ENCODE measurements around the gene CGNL1.

Gene CGNL1

DNA sequence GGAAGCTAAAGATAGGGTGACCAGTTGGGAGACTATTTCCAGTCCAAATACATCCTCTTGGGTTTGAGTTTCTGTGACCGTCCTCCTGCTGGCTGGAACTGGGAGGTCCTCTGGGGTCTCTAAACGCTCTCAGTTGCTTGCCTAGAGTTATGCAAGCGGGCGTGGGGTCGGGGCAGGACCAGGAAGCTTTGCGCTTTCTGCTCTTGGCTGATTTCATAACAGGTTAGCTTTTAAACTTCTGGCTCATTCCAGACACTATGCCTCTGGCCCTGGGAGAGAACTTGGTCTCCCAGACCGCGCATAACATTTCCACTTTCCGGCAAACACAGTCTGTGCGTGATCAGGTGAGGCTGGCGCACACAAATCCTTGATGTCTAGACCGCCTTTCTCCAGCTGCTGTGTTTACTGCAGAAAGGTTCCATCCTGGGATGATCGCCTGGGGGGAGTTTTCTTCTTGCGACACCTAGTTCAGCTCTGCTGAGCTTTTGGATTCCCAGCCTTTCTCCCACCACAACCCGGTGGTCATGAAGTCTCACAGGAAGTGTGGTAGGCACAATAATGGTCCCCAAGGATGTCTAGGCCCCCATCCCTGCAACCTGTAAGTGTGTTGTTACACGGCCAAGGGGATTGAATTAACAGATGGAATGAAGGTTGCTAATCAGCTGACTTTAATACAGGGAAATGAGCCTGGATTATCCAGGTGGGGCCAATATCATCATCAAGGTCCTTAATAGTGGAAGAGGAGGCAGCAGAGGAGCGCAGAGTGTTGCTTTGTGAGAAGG lies 23.6 kb upstream of the CGNL1 start:
- no peak for DNase-seq

DNA sequence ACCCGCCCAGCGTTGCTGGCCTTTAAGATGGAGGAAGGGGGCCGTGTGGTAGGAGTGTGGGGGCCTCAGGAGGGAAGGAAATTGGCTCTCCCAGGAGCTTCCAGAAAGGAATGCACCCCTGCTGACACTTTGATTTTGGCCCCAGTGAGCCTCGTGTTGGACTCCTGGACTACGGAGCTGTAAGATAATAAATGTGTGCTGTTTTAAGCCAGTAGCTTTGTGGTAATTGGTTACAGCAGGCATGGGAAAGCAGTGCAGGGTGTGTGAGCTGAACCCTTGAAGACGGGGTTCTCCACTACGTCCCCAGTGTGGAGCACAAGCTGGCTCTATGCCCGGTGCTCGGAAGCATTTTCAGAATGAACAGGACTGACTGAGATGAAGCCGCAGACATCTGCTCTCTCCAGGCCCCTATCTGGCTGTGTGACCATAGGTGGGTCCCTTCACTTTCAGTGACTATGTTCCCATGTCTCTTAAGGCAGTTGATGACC lies 22.9 kb upstream of the CGNL1 start:
- DNase-seq, result no peak

DNA sequence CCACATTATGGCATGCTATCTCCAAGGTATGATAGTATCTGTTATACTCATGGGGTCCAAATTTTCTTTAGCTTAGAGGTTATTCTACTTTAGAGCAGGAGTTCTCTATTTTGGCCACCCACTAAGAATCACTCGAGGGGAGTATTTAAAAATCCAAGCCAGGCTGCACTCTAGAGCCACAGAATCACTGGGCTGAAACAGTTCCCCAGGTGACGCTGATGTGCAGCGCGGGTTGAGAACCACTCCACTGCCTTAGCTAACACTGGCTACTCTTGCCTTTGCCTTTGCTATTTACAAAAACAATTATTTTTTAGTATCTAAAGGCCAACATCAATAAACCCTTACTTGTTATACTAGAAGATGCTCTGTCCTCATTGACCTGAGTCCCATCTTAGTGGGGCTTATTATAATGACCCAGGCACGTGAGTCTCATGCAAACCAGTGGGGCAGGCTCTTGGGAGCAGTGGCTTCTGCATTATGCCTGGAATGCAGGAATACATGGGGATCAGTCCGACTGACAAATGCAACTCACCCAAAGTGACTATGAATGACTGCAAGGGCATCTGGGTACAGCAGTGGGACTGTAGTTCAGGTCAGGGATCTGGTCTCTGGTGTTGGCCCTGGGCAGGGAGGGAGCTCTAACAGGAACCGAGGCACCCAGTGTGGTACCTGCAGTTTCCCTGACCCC lies 21.7 kb upstream of the CGNL1 start:
- no peak for DNase-seq

DNA sequence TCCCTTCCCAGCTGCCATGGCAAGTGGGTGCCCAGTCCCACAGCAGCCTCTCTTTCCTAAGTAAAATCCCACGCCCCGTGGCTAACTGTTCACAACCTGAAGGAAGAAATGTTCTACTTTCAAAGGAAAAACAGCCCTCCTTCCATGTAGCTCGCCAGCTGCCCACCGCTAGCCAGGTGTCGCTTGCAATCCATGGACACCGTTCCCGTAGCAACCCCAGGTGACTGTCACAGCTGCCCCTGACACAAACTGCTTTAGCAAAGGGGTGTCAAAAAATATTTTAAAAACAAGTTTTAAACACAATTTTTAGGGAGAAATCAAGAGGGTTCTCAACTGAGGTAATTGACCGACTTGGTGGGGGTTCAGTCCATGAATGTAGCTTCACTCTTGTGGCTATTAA lies 21.0 kb upstream of the CGNL1 start:
- DNase-seq, result no peak

DNA sequence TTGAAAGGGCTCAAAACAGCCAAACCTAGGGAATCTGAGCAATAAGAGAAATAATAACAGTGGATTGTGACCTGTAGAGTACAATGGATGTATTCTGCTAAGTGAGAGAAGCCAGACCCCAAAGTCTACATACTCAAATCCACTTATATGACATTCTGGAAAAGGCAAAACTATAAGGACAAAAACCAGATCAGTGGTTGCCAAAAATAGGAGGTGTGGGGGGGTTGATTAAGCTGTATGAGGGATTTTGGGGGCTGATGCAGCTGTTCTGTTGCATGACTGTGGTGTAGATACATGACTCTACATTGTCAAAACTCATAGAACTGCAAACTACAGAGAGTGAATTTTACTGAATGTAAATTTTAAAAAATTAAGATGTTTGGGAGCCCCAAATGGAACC lies 20.1 kb upstream of the CGNL1 start:
- DNase-seq, result no peak

DNA sequence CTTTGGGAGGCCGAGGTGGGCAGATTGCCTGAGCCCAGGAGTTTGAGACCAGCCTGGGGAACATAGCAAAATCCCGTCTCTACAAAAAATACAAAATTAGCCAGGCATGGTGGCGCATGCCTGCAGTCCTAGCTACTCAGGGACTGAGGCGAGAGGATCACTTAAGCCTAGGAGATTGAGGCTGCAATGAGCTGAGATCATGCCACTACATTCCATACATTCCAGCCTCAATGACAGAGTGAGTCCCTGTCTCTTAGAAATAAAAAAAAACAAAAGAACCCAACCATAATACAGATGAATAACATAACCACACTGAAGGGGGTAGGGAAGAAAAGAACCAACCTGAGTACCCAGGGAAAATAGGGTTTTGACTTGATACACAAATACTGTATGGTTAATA lies 19.7 kb upstream of the CGNL1 start:
- no peak for DNase-seq

DNA sequence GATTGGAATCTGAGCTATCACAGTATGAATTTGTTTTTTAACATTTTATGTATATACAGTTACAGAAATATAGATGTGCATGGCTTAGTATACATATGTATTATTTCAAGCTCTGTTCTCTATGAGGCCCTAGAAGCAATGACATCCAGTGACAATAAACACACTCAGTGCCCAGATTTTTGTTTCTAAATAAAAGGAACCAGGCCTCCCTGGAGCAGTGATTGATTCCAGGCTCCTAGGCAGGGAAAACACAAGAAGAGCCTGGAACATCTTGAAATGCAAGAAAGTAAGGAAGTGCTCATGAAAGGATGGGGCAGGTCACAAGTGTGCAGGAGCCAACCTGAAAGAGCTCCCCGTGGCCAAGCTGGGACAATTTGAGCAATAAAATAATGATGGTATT lies 18.5 kb upstream of the CGNL1 start:
- no peak for DNase-seq

DNA sequence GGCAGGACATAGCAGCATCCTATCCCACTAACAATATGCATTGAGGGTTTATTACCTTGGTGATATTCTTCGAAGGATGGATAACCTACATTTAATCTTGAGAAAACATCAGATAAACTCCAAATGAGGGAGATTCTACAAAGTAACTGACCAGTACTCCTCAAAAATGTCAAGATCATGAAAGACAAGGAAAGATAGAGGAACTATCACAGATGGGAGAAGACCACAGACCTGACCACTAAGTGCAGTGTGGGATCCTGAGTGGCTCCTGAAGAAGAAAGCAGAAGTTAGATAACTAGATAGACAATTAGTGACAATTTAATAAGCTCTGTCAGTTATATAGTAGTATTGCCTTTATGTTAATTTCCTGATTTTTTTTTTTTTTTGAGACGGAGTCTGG lies 17.7 kb upstream of the CGNL1 start:
- DNase-seq, result no peak

DNA sequence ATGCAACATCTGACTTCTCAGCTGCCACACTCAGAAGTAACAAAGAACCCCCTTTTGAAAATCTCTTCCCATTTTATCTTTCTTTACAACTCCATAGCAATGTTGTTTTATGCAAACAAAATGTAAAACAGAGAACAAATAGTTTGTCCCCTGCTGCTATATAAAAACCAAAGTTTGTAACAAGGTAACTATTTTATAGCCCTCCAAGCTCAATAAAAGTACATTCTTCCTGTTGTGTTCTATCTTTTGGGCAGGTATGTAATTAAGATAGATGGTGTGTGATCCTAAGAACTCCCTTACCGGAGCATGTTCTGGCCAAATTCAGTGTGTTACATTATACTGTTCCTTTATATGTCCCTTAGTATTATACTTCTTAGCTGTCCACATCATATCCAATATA lies 12.6 kb upstream of the CGNL1 start:
- no peak for DNase-seq

DNA sequence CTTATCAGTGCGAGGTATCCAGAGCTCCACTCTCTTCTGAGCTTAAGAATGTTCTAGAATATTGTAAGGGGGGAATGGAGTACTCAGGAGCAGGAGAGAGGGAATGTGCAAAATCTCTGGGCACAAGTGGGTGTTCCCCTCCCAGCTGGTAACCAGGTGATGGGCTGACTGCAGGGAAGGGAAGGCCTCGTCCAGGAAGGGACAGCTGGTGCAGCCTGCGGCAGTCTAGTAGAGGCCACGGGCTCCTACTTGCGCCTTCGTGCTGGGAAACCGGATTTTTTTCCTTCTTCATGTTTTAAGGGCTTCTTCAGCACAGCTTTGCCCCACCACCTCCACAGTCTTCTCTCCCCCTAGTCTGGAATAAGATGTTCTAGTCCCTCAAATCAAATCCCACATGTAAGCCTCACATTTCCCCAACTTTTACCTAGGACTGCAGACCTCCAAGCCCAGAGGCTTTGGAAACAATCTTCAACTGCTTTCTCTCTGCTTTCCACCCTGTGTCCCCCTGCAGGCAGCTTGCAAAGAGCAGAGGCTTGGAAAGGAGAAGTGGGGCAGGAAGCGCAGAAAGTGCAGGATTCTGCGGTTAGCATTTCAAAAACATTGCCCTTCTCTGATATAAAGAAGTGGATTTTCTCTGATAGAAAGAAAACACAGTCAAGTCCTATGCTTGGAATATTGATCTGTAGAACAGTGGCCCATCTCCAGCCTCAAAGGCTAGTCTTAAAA lies 11.9 kb upstream of the CGNL1 start:
- no peak for DNase-seq

DNA sequence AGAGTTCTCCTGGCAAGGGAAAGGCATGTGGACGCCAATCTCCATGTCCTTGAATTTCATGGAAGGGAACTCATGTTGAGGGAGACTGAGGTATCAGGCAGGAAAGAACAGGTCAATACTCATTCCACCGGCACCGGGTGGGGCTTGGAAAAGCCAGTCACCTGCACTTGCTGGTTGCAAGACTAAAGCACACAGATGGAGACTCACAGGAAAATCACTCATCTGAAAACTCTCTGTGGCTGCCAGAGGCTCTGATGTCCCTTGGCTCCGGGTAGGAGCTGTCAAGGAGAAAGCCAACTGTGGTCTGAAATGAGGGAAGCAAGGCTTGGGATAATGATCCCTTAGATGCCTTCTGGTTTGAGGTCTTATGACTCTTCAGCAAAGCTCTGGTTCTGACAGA lies 8.7 kb upstream of the CGNL1 start:
- peak; percentile 67 to 81 for DNase-seq

DNA sequence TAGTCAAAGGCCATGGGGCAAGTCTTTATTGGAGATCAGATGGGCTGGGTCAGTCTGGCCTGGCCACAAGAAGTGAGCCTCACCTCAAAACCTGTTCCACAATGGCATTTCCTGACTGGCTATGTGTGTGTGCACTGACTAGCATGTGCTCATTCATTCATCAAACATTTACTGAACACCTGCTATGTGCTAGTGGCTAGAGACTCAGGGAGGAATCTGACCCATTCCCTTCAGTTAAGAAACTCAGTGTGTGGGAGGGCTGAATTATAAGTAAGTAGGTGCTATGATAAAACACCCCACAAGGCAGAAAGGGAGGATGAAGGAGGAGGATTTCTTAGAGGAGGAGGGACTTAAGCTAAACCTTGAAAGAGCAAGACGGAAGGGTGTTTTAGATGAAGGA lies 5.4 kb upstream of the CGNL1 start:
- no peak for DNase-seq

DNA sequence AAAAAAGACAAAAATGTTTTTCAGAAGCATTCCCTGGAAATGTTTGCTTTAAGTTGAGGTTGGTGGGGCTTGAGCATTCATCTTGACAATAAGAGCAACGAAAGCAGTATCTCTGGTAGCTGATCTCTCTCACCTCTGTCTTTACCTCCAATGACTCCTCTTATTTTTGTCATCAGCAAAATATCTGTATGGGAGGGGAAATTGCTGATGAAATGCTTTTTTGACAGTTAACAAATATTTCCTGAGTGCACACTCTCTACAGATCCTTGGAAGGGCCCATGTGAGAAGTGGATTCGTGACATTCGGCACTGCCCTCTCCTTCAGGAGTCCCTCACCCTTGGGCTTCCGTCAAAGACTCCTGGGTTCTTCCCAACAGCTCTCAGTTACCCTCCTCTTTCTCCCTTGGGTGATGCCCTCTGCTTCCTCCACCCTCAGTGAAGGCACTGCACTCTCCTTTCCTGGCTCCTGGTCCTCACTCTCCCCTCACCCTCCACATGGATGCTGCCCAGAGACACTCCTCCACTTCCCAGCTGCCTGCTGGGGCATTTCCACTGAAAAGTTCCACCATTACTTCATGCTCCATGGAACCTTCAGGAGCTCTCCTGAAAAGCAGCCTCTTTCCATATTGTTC lies 2.9 kb upstream of the CGNL1 start:
- DNase-seq, result no peak

DNA sequence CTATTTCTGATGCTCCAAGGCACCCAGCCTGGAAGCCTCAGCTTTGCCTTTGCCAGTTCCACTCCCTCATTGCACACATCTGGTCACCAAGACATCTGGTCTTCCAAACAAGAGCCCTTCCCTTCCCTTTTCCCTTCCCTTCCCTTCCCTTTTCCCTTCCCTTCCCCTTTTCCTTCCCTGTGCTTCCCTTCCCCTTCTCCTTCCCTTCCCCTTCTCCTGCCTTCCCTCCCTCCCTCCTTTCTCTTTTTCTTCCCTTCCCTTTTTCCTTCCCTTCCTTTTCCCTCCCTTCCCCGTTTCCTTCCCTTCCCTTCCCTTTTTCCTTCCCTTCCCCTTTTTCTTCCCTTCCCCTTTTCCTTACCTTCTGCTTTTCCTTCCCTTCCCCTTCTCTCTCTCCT lies 2.4 kb upstream of the CGNL1 start:
- DNase-seq, result no peak

DNA sequence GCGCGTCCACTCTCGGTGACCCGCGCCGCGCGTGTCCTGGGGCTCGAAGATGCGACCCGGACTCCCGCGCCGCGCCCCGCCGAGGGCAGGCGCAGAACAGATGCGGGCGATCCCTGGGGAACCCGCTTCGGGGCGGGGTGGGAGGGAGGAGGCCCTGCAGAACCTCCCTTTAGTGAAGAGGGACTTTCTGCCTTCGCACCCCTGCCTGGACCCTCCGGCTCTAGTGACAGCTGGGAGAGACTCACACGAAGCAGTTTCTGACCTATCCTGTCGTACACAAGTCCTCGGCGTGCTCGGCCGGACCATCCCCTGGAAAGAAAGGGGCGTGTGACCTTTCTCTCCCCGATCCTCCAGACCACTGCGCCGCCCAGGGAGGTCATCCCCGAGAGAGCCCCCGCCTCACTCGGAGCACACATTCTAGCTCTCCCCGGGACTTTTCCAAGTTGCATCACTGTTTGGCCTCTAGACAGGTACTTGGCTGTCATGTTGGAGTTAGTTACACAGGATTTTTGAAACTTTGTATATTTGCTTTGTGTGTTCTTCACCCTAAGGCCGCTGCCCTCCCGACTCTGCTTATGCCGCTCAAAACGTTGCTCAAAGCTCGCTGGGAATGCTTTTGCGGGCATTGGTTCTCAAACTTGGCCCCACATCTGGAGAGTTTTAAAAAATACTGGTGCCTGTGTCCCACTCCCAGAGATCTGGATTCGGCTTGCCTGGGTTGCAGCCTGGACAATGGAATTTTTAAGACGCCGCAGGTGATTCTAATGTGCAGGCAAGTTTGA lies 582 bp downstream of the CGNL1 start:
- DNase-seq, result peak in 1 of 2 experiments; percentile 14

DNA sequence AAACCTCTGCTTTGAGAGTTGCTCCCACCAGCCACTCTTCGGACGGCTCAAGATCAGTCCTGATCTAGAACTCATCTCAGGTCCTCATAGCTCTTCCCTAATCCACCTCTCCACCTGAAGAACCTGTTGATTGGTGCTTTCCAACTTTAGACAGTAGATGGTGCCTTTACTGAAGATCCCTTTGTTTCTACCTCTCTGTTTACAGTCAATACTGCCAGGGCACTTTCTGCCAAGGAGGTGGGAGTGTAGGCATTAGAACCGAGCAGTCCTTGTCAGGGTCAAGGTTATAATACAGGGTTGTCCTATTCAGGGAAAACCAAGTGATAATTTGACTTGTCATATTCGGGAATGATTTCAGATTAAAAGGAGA lies 1.2 kb downstream of the CGNL1 start:
- DNase-seq, result no peak

DNA sequence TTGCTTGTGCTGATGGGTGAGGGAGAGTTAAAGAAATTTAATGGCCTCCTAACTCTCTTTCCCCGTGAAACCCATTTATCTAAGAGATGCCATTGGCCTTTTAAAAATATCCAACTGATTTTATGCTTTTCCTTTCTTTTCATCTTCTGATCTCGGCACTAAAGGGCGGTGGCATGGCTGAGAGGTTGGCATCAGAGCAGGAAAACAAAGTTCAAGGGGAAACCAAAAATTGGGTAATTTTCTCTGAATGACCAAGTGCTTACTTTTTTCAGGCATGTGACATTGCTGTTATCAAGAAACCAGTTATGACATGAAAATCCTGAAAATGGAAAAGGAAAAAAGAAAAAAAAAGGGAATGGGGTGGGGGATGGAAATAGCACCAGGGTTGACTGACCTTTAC lies 3.2 kb downstream of the CGNL1 start:
- no peak for DNase-seq

DNA sequence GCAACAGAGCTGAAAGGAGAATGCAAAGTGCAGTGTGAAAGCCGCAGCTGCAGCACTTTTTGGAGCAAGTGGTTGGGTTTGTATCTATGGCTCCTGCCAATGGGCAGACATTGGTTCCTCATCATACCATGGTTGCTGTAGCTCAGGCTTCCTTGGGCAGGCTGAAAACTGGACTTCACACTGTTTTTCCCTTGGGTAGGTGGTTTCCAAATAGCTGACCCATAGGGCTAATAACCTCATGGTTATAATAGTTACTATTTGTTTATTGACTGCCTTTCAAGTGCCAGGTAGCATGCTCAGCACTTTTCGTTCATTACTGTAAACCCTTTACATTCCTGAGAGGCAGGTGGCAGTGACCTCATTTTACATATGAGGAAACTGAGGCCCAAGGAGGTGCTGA lies 4.5 kb downstream of the CGNL1 start:
- no peak for DNase-seq

DNA sequence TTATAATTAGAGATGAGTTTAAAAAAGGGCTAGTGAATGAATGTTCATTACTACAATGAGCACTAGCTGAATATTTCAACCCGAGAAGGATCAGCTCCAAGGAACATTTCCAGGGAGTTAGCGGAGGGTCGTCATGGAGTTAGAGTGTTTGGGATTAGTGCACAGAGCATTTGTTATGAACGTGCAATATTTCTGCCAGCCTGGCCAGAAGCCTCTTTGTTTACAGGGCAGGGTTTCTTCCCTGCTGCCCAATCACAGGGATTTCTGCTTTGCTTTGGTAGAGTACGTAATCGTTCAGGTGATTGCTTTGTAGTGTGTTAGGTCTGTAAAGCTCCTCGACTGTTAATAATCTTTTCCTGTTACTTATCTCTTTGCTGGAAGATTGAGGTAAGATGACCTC lies 5.9 kb downstream of the CGNL1 start:
- no peak for DNase-seq

DNA sequence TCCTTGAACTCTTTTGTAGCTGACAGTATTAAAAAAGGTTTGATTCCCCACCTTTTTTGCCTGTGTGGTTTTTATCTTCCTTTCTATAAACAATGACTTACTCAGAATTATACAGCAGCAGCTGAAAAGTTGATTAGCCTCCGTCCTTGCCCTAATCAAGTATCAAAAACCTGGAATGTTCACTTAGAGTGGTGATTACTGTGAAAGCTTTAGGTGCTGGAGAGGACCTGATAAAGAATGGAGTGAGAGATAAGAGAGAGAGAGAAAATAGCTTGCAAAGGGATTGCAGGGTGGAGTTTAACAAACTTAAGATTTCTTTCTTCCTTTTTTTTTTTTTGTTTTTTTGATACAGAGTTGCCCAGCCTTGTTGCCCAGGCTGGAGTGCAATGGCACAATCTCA lies 6.7 kb downstream of the CGNL1 start:
- no peak for DNase-seq

DNA sequence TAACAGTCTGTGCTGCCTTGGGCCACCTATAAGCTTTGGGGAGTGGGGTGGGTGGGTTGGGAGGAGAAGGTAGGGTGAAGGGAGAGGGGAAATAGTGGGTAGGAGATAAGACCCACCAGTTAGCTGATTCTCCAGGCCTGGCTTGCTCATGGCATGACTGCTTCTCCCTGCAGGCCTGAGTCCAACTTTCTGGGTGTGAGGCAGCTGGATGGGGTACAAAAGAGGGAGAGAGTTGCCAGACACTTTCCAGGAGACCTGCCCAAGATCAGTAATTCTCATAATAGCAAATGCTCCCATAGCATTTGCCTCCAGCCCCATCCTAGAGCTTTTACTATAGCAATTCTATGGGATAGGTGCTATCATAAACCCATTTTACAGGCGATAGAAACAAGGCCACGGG lies 7.7 kb downstream of the CGNL1 start:
- peak; percentile 26 to 53 for DNase-seq

DNA sequence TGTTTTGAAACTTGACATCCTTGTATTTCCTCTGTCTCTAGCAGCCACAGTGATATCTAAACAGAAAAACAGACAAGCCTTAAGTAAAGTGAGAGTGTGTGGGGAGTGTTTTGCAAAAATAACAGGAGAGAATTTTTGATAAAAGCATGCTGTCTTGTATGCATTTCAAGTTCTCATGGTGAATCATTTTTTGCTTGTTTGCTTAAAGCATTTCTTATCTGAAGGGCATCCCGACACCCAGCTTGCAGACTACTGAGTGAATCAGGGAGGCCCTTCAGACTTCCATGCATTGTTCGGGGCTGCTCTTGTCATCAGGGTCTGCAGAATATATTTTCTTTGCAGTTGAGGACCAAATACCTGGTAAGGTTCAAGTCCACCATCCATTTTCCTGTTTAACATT lies 8.5 kb downstream of the CGNL1 start:
- no peak for DNase-seq

DNA sequence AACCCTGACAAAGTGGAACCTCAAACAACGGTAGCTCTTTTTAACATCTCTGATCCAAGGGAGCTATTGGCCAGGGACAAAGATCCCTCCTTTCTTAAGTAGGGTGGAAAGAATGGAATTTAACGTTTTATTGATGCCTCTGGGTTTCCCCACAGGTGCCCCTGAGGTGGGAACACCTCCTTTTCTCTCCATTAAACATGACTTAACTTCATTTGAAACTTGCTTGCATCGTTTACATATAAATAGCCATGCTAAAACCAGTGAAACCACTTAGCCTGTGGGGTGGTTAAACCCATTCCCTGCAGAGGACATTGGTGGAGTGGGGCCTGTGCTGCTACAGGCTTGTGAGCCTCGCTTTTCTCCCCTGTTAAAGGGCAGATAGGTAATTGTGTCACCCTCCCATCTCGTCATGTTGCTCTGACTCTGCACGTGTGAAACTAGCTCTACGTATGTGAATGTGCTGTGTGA lies 9.7 kb downstream of the CGNL1 start:
- no peak for DNase-seq

All from NCI-H446 (cell line).